Measurements from ENCODE around the gene RGL1. TPM values are rescaled to one million over a fixed set of nuclear protein-coding genes. Genes with fewer than 3 reads are reported as not detected.

RGL1 gene
- total RNA-seq, 4 donors from 2014 or later, result 57.3 to 81.8 (median 68.1) TPM

DNA sequence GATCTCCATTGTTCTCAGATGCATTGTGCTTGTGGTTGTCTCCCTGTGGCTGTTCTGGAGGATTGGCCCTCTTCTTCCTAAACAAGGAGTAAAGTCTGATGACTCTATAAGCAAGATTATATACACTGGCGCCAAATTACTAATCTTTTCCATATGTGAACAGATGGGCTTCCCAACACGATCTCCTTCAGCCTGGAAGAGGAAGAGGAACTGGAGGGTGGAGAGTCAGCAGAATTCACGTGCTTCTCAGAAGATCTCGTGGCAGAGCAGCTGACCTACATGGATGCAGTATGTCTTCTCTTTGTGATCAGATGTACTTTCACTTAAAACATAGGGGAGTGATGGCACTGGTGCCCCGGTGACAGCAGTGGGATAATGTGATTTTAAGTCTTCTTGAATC lies 78.7 kb downstream of the RGL1 start:
- TF ChIP-seq EP300 (IDR thresholded peaks at IDR 0.05) (peak; percentile 61 to 80), POLR2A (IDR thresholded peaks at IDR 0.05) (no peak)
- TF ChIP-seq, protein P1, sequence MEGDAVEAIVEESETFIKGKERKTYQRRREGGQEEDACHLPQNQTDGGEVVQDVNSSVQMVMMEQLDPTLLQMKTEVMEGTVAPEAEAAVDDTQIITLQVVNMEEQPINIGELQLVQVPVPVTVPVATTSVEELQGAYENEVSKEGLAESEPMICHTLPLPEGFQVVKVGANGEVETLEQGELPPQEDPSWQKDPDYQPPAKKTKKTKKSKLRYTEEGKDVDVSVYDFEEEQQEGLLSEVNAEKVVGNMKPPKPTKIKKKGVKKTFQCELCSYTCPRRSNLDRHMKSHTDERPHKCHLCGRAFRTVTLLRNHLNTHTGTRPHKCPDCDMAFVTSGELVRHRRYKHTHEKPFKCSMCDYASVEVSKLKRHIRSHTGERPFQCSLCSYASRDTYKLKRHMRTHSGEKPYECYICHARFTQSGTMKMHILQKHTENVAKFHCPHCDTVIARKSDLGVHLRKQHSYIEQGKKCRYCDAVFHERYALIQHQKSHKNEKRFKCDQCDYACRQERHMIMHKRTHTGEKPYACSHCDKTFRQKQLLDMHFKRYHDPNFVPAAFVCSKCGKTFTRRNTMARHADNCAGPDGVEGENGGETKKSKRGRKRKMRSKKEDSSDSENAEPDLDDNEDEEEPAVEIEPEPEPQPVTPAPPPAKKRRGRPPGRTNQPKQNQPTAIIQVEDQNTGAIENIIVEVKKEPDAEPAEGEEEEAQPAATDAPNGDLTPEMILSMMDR (IDR thresholded peaks at IDR 0.05), result no peak
- peak overlapping the region in 2 of 4 donors; percentile 61 to 79 for H3K27ac ChIP-seq
- WGBS, 2 donors, result 64 to 75% methylated on average over 5 of the region's 5 CpGs
- H3K27me3 ChIP-seq, result no peaks in the 10 kb centered on the region
- peak in 1 of 2 donors; percentile 48 for DNase-seq (ENCODE audit: low spot score in 2 of 2)
- peaks cover 0 to 27% (median 0%) of the 10 kb centered on the region in 3 donors for H3K36me3 ChIP-seq
- H3K9me3 ChIP-seq, result no peaks in the 10 kb centered on the region
- no peak overlapping the region for H3K4me3 ChIP-seq
- H3K4me1 ChIP-seq, result peaks cover 0 to 65% (median 35%) of the 10 kb centered on the region in 4 donors

DNA sequence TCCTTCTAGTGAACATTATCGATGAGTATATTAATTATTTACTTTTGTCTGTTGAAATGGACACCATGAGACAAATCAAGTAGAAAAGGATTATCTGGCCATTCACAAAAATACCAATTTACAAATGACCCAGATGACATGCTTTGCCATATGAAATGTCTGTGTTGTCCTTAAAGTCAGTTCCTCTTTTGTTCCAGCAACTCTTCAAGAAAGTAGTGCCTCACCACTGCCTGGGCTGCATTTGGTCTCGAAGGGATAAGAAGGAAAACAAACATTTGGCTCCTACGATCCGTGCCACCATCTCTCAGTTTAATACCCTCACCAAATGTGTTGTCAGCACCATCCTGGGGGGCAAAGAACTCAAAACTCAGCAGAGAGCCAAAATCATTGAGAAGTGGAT lies 79.6 kb downstream of the RGL1 start:
- H3K9me3 ChIP-seq, result no peaks in the 10 kb centered on the region
- TF ChIP-seq, protein P1 (IDR thresholded peaks at IDR 0.05), result no peak
- no peak for TF ChIP-seq EP300 (IDR thresholded peaks at IDR 0.05)
- no peak for TF ChIP-seq POLR2A (IDR thresholded peaks at IDR 0.05)
- H3K36me3 ChIP-seq, result peaks cover 0 to 32% (median 0%) of the 10 kb centered on the region in 3 donors
- H3K4me1 ChIP-seq, result peaks cover 0 to 67% (median 35%) of the 10 kb centered on the region in 4 donors
- no peak overlapping the region for H3K4me3 ChIP-seq
- no peak for DNase-seq (ENCODE audit: low spot score in 2 of 2)
- H3K27ac ChIP-seq, result peak overlapping the region in 1 of 4 donors; percentile 38
- H3K27me3 ChIP-seq, result no peaks in the 10 kb centered on the region
- 85 to 89% methylated on average over 4 of the region's 4 CpGs for WGBS, 2 donors

DNA sequence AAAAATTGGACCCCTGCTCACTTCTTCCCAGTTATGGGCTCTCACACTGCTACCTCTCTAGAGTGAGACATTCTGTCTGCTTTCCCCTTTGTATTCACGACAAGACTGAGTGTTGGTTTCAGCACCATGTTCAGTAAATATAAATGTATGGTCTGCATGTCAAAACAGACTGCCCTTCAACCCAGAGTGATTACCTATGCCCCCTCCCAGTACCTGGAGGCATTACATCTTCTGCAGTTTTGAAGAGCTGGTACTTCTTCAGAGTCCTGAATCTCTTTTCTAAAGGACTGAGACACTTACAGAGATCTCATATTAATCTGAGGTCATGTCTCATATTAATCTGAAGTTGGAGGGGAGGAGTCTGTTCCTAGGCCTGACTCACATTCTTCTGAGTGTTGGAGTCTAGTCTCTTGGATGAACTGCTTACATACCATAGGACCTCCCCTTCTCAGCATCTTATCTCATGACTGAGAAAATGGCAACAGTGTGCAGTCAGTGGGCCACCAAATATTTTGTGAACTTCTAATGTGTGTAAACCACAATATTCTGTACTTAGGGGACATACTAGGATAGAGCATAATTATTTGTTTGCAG lies 80.3 kb downstream of the RGL1 start:
- TF ChIP-seq, protein P1 (IDR thresholded peaks at IDR 0.05), result no peak
- TF ChIP-seq POLR2A (IDR thresholded peaks at IDR 0.05), result no peak
- WGBS, 2 donors, result 80 to 97% methylated on average over 1 of the region's 1 CpG
- Histone ChIP-seq H3K9me3 (no peaks in the 10 kb centered on the region), H3K4me3 (no peak overlapping the region), H3K4me1 (peaks cover 0 to 64% (median 30%) of the 10 kb centered on the region in 4 donors), H3K36me3 (peaks cover 0 to 38% (median 0%) of the 10 kb centered on the region in 3 donors), H3K27ac (peak overlapping the region in 1 of 4 donors; percentile 12), H3K27me3 (no peaks in the 10 kb centered on the region)
- DNase-seq (ENCODE audit: low spot score in 2 of 2), result no peak

DNA sequence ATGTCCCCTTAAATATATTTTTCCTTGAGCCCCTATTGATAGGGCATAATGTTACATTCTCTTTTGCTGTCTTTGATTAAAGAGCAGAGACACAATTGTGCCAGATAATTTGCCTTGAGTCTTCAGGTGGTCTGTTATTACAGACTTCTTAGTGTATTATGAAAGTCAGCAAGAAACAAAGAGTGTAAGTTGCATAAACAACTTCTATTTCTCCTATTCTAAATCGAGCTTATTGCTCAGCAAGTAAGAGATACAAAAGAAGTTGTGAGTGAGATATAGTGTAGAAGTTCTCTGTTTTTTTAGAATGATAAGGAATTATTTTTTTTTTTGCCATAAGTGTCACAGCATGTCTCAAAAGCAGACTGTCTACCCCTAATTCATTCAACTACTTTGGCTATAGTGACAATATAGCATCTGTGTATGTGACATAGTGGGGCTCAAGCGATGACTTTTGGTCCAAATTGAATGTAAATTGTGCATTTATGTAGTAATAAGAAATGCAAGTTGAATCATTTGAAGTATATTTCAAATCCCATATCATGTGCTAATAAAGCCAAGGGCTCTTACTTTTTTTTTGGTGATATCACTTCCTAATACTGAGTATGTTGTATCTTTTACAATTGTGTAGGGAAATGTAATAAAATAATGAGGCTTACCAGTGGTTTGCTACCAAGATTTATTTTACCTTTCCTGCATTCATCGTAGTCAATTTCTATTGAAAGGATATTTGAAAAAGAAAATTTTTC lies 81.3 kb downstream of the RGL1 start:
- H3K9me3 ChIP-seq, result no peaks in the 10 kb centered on the region
- TF ChIP-seq POLR2A (IDR thresholded peaks at IDR 0.05) (no peak), EP300 (IDR thresholded peaks at IDR 0.05) (no peak)
- TF ChIP-seq, protein P1 (IDR thresholded peaks at IDR 0.05), result no peak
- H3K27me3 ChIP-seq, result no peaks in the 10 kb centered on the region
- 65 to 72% methylated on average over 3 of the region's 3 CpGs for WGBS, 2 donors
- peaks cover 0 to 39% (median 0%) of the 10 kb centered on the region in 3 donors for H3K36me3 ChIP-seq
- DNase-seq (ENCODE audit: low spot score in 2 of 2), result no peak
- peak overlapping the region in 1 of 4 donors; percentile 45 for H3K27ac ChIP-seq
- H3K4me1 ChIP-seq, result peaks cover 0 to 54% (median 25%) of the 10 kb centered on the region in 4 donors
- no peak overlapping the region for H3K4me3 ChIP-seq

DNA sequence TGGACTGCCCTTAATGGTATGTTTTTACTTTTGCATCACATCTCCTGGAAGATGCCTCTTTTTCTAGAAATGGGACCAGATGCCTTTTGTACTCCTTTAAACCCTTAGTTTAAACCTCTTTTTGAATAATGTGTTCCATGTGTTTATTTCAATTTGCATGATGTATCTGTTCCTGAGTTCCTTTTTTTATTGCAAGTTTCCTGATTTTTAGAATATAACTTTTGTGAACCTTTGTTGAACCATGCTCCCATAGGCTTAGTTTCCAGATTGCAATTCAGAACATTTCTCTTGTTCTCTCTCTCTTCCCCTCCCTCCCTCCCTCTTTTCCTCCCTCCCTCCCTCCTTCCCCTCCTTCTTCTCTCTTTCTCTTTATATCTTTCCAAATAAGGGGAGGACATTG lies 81.9 kb downstream of the RGL1 start:
- DNase-seq (ENCODE audit: low spot score in 2 of 2), result no peak
- peaks cover 0 to 39% (median 0%) of the 10 kb centered on the region in 3 donors for H3K36me3 ChIP-seq
- no peaks in the 10 kb centered on the region for H3K27me3 ChIP-seq
- H3K4me3 ChIP-seq, result no peak overlapping the region
- H3K4me1 ChIP-seq, result peaks cover 0 to 48% (median 19%) of the 10 kb centered on the region in 4 donors
- no peaks in the 10 kb centered on the region for H3K9me3 ChIP-seq
- H3K27ac ChIP-seq, result peak overlapping the region in 3 of 4 donors; percentile 18 to 56 (median 44)
- TF ChIP-seq, protein P1 (IDR thresholded peaks at IDR 0.05), result no peak
- TF ChIP-seq POLR2A (IDR thresholded peaks at IDR 0.05), result no peak
- no peak for TF ChIP-seq EP300 (IDR thresholded peaks at IDR 0.05)

Data from tibial nerve (tissue), 4 donors.